Activated CD4-positive, alpha-beta memory T cell treated with anti-CD3 and anti-CD28 coated beads for 36 hours (primary cell): ENCODE measurements around the gene NXNL1. TPM values are rescaled to one million over a fixed set of nuclear protein-coding genes. Genes with fewer than 3 reads are reported as not detected.

Experiments
- CTCF ChIA-PET: fragments of 350-600 bp; sonication (Branson Sonifier 250); formaldehyde crosslinking; loops from one replicate; lab custom pipeline; 2021; ENCODE audit warnings: antibody characterized with exemption, inconsistent platforms; lab: Charles Lee
- POLR2A ChIA-PET: fragments of 350-600 bp; sonication (Branson Sonifier 250); formaldehyde crosslinking; loops from one replicate; lab custom pipeline; 2021; ENCODE audit warnings: antibody characterized with exemption; lab: Charles Lee
- DNase-seq: peaks from one replicate; pipeline ENCODE4 v3.0.0-alpha.2; 2020
- H3K27ac Mint-ChIP-seq: one replicate; pipeline ENCODE4 v1.8.0; 2021; ENCODE audit warnings: mixed read lengths
- H3K27me3 Mint-ChIP-seq: one replicate; pipeline ENCODE4 v1.8.0; 2021; ENCODE audit warnings: mixed read lengths
- H3K36me3 Mint-ChIP-seq: one replicate; pipeline ENCODE4 v1.8.0; 2021; ENCODE audit warnings: mixed read lengths
- H3K4me1 Mint-ChIP-seq: one replicate; pipeline ENCODE4 v1.8.0; 2021; ENCODE audit warnings: low read depth, mixed read lengths
- H3K4me3 Mint-ChIP-seq: one replicate; pipeline ENCODE4 v1.8.0; 2021; ENCODE audit warnings: mild to moderate bottlenecking, mixed read lengths
- H3K9me3 Mint-ChIP-seq: one replicate; pipeline ENCODE4 v1.8.0; 2021; ENCODE audit warnings: mixed read lengths
- intact Hi-C: fragments of 100-400 bp; cut with micrococcal nuclease; formaldehyde crosslinking; loops from one replicate; pipeline ENCODE4 v1.15.1; 2023
- total RNA-seq, 2 experiments: library from RNA; stranded (reverse); gene quantifications; one replicate each; pipeline ENCODE4 v1.2.3, GENCODE V29; 2021

The NXNL1 gene
- total RNA-seq, 2 experiments from 2014 or later, result not detected

GRCh38 chr19:17448131-17448967 is 12.4 kb downstream of the NXNL1 start, which contains the start of gene TMEM221:
Gene TMEM221 (minus strand): TSS chr19:17448668. CDS start chr19:17448462, 206 bp downstream.
- intact Hi-C loops, result no loop called here
- Mint-ChIP-seq H3K4me1 (peaks cover 13% of the 10 kb centered on the region), H3K9me3 (no peaks in the 10 kb centered on the region), H3K27me3 (peaks cover 12% of the 10 kb centered on the region), H3K4me3 (no peak within 1 kb of the TSS), H3K36me3 (no peaks in the 10 kb centered on the region), H3K27ac (no peak within 1 kb of the TSS)
- ChIA-PET POLR2A (interaction anchor here (1.0 kb wide), 1 partner anchor 43 kb away, joined by 3 read pairs; the partner anchor contains the start of gene BST2), CTCF (interaction anchor here (0.6 to 2.0 kb wide), 9 partner anchors 13 to 131 kb away, joined by 3 to 6 read pairs (median 3); no protein-coding TSS in a partner anchor)
- peak; percentile 76 for DNase-seq

DNA sequence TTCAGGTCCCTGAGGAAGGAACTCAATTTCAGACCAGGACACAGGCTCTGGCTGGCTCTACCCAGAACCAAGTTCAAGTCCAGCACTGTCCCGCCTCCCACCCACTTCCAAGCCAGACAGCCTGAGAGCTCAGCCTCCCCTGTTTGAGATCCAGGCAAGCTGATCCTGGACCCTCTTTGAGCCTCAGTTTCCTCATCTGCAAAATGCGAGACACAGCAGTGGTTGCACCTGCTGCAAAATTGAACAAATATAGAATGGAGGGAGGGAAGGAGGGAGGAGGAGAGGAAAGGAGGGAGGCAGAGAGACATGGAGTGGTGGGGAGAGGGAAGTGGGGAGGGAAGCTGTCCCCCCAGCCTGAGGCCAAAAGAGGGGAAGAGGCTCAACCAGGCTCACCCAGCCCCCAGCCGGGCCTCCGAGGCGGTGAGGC is 13.0 kb downstream of the NXNL1 start:
- DNase-seq, result no peak
- intact Hi-C loops, result no loop called here
- ChIA-PET POLR2A (no interaction called here), CTCF (interaction anchor here (0.8 to 2.0 kb wide), 5 partner anchors 18 to 130 kb away, joined by 3 to 6 read pairs (median 3); no protein-coding TSS in a partner anchor)
- H3K4me1 Mint-ChIP-seq, result peaks cover 12% of the 10 kb centered on the region
- no peaks in the 10 kb centered on the region for H3K36me3 Mint-ChIP-seq
- H3K27me3 Mint-ChIP-seq, result peaks cover 11% of the 10 kb centered on the region
- H3K4me3 Mint-ChIP-seq, result no peak overlapping the region
- no peaks in the 10 kb centered on the region for H3K9me3 Mint-ChIP-seq
- H3K27ac Mint-ChIP-seq, result no peak overlapping the region

DNA sequence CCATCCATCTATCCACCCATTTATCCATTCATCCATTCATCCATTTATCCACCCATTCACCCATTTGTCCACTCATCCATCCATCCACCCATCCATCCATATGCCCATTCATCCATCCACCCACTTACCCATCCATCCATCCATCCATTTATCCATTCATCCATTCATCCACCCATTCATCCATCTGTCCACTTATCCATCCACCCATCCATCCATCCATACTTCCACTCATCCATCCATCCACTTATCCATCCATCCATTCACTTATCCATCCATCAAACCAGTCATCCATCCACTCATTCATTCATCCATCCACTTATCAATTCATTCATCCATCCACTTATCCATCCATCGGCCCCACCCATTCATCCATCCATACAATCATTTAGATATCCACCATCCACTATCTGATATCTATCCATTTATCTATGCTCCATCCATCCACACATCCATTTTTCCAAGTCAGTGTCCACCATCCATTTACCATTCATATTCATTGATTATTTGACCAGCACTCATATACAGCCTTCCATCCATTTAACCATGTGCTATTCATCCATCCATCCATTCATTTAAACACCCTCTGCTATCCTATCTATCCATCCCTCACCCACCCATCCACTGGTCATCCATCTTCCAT is 15.1 kb downstream of the NXNL1 start:
- ChIA-PET POLR2A (interaction anchor here (1.6 kb wide), 1 partner anchor 39 kb away, joined by 3 read pairs; no protein-coding TSS in a partner anchor), CTCF (interaction anchor here (0.9 kb wide), 1 partner anchor 9 kb away, joined by 4 read pairs; no protein-coding TSS in a partner anchor)
- Mint-ChIP-seq H3K9me3 (peaks cover 4% of the 10 kb centered on the region), H3K4me3 (no peak overlapping the region), H3K27ac (no peak overlapping the region), H3K36me3 (no peaks in the 10 kb centered on the region), H3K4me1 (peaks cover 9% of the 10 kb centered on the region), H3K27me3 (peaks cover 11% of the 10 kb centered on the region)
- intact Hi-C loops, result no loop called here
- DNase-seq, result no peak

DNA sequence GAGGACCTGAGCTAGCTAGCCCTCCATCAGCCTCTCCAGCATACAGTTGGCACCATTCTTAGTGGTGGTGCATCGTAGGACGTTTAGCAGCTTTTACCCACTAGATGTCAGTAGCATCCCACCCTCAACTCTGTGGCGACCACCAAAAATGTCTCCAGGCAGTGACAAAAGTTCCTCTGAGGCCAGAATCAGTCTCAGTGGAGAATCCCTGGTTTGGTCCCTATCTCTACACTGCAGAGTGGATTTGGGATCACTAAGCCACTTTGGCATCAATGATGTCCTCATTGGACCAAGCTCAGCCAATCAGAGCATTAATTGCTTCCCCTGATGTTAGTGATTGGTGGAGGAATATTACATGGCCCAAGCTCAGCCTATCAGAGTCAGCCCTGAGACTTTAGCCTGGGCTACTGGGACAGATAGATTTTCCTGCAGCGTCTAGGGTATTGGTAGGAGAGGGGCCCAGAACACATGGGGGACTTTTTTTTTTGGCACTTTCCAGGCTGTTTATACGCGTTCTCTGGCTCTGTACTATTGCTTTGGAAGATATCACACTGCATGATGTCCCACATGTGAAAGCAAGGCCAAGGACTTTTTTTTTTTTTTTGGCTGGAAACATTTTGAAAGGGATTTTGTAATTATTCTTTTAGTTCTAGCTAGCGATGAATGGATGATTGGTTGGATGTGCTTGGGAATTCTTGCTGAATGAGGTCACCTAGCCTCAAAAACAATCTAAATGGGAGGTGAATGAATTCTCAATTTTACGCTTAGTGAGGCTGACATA is 19.3 kb downstream of the NXNL1 start:
- ChIA-PET POLR2A (interaction anchor here (0.7 kb wide), 1 partner anchor 333 kb away, joined by 3 read pairs; no protein-coding TSS in a partner anchor), CTCF (interaction anchor here (0.6 to 2.5 kb wide), 14 partner anchors 9 to 165 kb away, joined by 3 to 23 read pairs (median 4); partner anchors contain the start of genes BST2 and MVB12A)
- no peaks in the 10 kb centered on the region for H3K27me3 Mint-ChIP-seq
- H3K27ac Mint-ChIP-seq, result no peak overlapping the region
- peak; percentile 29 for DNase-seq
- intact Hi-C loops, result no loop called here
- peaks cover 4% of the 10 kb centered on the region for H3K9me3 Mint-ChIP-seq
- no peaks in the 10 kb centered on the region for H3K36me3 Mint-ChIP-seq
- no peak overlapping the region for H3K4me3 Mint-ChIP-seq
- H3K4me1 Mint-ChIP-seq, result no peaks in the 10 kb centered on the region

- no peak for DNase-seq
- intact Hi-C loops, result no loop called here
- Mint-ChIP-seq H3K27me3 (no peaks in the 10 kb centered on the region), H3K27ac (no peak overlapping the region), H3K36me3 (no peaks in the 10 kb centered on the region), H3K9me3 (peaks cover 4% of the 10 kb centered on the region), H3K4me1 (no peaks in the 10 kb centered on the region), H3K4me3 (no peak overlapping the region)
- CTCF ChIA-PET, result no interaction called here
- POLR2A ChIA-PET, result no interaction called here
Observed at GRCh38 chr19:17436874-17437267, 23.9 kb downstream of the NXNL1 start.

DNA sequence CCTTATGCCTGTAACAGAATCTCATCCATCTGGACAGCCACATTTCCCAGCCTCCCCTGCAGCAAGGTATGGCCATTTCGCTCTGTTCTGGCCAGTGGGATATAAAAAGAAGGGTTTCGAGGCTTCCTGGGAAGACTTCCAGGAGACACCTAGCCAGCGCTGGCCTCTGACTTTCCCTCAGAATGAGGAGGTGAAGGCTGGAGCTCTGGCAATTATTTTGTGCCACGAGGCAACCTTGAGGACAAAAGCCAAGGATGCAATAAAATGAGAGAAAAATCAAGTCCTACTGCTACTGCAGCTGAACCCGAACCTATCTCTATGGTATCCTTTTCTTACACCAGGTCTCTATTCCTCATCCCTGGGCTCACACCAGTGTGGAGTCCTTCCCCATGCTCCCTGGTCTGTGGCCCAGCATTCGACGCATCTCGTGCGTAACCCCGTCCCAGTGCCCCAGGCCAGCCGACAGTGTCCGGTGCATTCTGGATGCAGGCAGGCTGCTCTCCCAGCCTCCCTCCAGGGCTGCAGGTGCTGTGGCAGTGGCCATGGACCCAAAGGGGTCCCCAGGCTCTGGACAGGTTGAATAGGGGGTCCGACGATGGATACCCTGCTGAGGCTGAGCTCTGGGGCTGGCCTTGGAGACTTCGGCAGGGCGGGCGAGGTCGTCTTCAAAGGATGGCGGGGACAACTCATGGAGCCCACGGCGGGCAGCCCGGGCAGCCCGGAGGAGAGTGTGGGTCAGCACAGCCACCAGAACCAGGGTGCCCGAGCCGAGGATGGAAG is 24.4 kb downstream of the NXNL1 start:
- no peak overlapping the region for H3K4me3 Mint-ChIP-seq
- no peaks in the 10 kb centered on the region for H3K36me3 Mint-ChIP-seq
- intact Hi-C loops, result no loop called here
- H3K27me3 Mint-ChIP-seq, result no peaks in the 10 kb centered on the region
- H3K9me3 Mint-ChIP-seq, result no peaks in the 10 kb centered on the region
- POLR2A ChIA-PET, result no interaction called here
- H3K27ac Mint-ChIP-seq, result no peak overlapping the region
- CTCF ChIA-PET, result no interaction called here
- no peaks in the 10 kb centered on the region for H3K4me1 Mint-ChIP-seq
- DNase-seq, result no peak

GRCh38 chr19:17435218-17435617 is 25.5 kb downstream of the NXNL1 start:
- H3K9me3 Mint-ChIP-seq, result no peaks in the 10 kb centered on the region
- ChIA-PET CTCF (no interaction called here), POLR2A (no interaction called here)
- H3K27ac Mint-ChIP-seq, result no peak overlapping the region
- H3K36me3 Mint-ChIP-seq, result no peaks in the 10 kb centered on the region
- intact Hi-C loops, result no loop called here
- H3K4me3 Mint-ChIP-seq, result no peak overlapping the region
- H3K27me3 Mint-ChIP-seq, result no peaks in the 10 kb centered on the region
- no peak for DNase-seq
- no peaks in the 10 kb centered on the region for H3K4me1 Mint-ChIP-seq

- H3K36me3 Mint-ChIP-seq, result no peaks in the 10 kb centered on the region
- H3K27ac Mint-ChIP-seq, result no peak overlapping the region
- H3K27me3 Mint-ChIP-seq, result no peaks in the 10 kb centered on the region
- ChIA-PET POLR2A (no interaction called here), CTCF (interaction anchor here (1.5 kb wide), 1 partner anchor 10 kb away, joined by 4 read pairs; no protein-coding TSS in a partner anchor)
- DNase-seq, result no peak
- H3K4me3 Mint-ChIP-seq, result no peak overlapping the region
- no peaks in the 10 kb centered on the region for H3K4me1 Mint-ChIP-seq
- intact Hi-C loops, result no loop called here
- H3K9me3 Mint-ChIP-seq, result no peaks in the 10 kb centered on the region
Observed at GRCh38 chr19:17431417-17431816, 29.3 kb downstream of the NXNL1 start.

GRCh38 chr19:17429641-17430113 is 31.0 kb downstream of the NXNL1 start:
- ChIA-PET POLR2A (interaction anchor here (0.5 to 1.8 kb wide), 3 partner anchors 10 to 395 kb away, joined by 3 to 5 read pairs (median 3); partner anchors contain the start of gene MVB12A), CTCF (interaction anchor here (0.6 kb wide), 2 partner anchors 43 to 82 kb away, joined by 3 read pairs; no protein-coding TSS in a partner anchor)
- H3K27ac Mint-ChIP-seq, result no peak overlapping the region
- H3K4me3 Mint-ChIP-seq, result no peak overlapping the region
- H3K4me1 Mint-ChIP-seq, result peaks cover 2% of the 10 kb centered on the region
- no peak for DNase-seq
- no peaks in the 10 kb centered on the region for H3K9me3 Mint-ChIP-seq
- H3K27me3 Mint-ChIP-seq, result no peaks in the 10 kb centered on the region
- intact Hi-C loops, result no loop called here
- no peaks in the 10 kb centered on the region for H3K36me3 Mint-ChIP-seq

DNA sequence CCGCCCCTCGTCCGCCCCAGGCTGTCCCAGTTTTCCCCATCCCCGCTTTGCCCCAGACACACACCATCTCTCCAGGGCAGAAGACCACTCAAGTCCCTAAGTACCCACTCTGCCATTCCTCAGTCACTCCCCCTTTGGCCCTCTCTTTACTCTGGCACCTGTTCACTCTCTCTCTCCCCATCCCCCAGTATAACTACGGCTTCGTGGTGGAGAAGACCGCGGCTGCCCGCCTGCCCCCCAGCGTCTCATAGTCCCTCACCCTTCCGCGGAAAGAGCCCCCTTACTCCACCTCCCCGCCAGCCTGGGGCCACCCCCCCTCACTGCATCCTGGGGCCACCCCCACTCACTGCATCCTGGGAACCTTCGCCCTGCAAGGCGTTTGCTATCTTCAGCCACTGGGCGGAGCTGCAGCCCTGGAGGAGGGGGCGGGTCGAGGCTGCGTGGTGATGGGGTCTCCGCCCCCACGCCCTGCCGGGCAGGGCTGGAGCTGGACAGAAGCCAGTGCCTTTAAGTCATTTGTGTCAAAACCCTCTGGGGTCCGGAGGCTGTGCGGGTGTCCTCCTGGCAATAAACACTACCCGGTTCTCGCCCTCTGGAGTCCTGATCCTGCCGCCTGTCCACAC is 35.9 kb downstream of the NXNL1 start:
- no peaks in the 10 kb centered on the region for H3K9me3 Mint-ChIP-seq
- peaks cover 12% of the 10 kb centered on the region for H3K4me1 Mint-ChIP-seq
- CTCF ChIA-PET, result interaction anchor here (0.8 kb wide), 1 partner anchor 24 kb away, joined by 3 read pairs; the partner anchor contains the start of gene TMEM221
- peak; percentile 57 for DNase-seq
- intact Hi-C loops, result loop anchor here (5.0 kb wide), 1 partner anchor 87 kb away; the partner anchor contains the start of gene PGLS
- no peaks in the 10 kb centered on the region for H3K27me3 Mint-ChIP-seq
- POLR2A ChIA-PET, result no interaction called here
- no peak overlapping the region for H3K27ac Mint-ChIP-seq
- H3K4me3 Mint-ChIP-seq, result no peak overlapping the region
- H3K36me3 Mint-ChIP-seq, result peaks cover 8% of the 10 kb centered on the region
